Measurements from ENCODE around the gene FBRS. TPM values are rescaled to one million over a fixed set of nuclear protein-coding genes. Genes with fewer than 3 reads are reported as not detected.

Gene FBRS
- total and polyA plus RNA-seq, 2 of the 8 experiments (the other 6 are each of a cell fraction or from before 2014, with no cell fraction given) = 2.4 to 13.9 TPM

DNA sequence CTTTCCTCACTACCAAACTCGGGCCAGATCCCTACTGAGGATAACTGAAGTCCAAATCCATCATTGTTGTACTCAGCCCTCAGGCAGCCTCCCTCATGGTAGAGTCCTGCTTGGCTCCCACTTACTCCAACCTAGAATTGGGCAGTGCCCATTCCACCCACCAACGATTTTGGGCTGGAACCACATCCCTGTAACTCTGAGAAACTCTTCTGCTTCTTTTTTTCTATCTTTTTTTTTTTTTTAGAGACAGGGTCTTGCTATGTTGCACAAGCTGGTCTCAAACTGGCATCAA is 6.3 kb upstream of the FBRS start (continued):
- no peak for TF ChIP-seq BRCA1 (IDR thresholded peaks at IDR 0.05; ENCODE audit: low read depth, low read length)
- TF ChIP-seq CBX8 (IDR thresholded peaks at IDR 0.05; ENCODE audit: borderline replicate concordance, low read depth, low read length) = no peak
- TF ChIP-seq SP1 (IDR thresholded peaks at IDR 0.05; ENCODE audit: low read depth, low read length) = no peak
- TF ChIP-seq SRF (IDR thresholded peaks at IDR 0.05; ENCODE audit: low read depth, low read length) = no peak
- TF ChIP-seq, protein P1, sequence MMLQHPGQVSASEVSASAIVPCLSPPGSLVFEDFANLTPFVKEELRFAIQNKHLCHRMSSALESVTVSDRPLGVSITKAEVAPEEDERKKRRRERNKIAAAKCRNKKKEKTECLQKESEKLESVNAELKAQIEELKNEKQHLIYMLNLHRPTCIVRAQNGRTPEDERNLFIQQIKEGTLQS (IDR thresholded peaks at IDR 0.05; ENCODE audit: insufficient read depth, low read depth, low read length) = no peak
- no peak for TF ChIP-seq POLR2A (IDR thresholded peaks at IDR 0.05; ENCODE audit: control extremely low read depth in 1 of 2, low read depth in 2 of 2, low read length in 2 of 2)
